ENCODE data around the gene TROAP.
A peak's percentile ranks its signal among the peaks of the same experiment; 100 is the strongest.

Gene TROAP

GRCh38 chr12:49296836-49297694 lies 26.0 kb upstream of the TROAP start (continued):
- TF ChIP-seq ZNF701 (tag by site-specific recombination; IDR thresholded peaks at IDR 0.05) (no peak), ZNF791 (tag by site-specific recombination; IDR thresholded peaks at IDR 0.05) (no peak), ZFHX2 (tag by site-specific recombination; conservative IDR thresholded peaks at IDR 0.05) (no peak), ZNF266 (tag by site-specific recombination; IDR thresholded peaks at IDR 0.05; ENCODE audit: low read depth) (no peak), ZNF518A (tag by site-specific recombination; conservative IDR thresholded peaks at IDR 0.05; ENCODE audit: low read depth) (no peak), ZSCAN18 (tag by site-specific recombination; IDR thresholded peaks at IDR 0.05) (no peak), ZNF571 (tag by site-specific recombination; IDR thresholded peaks at IDR 0.05) (no peak), TRIM28 (IDR thresholded peaks at IDR 0.05; ENCODE audit: borderline replicate concordance, low read length) (no peak), ZNF473 (tag by site-specific recombination; IDR thresholded peaks at IDR 0.05) (no peak), ZNF670 (tag by site-specific recombination; IDR thresholded peaks at IDR 0.05; ENCODE audit: low read depth) (no peak), ZNF132 (tag by site-specific recombination; IDR thresholded peaks at IDR 0.05; ENCODE audit: borderline replicate concordance) (no peak), ZFP69B (tag by site-specific recombination; IDR thresholded peaks at IDR 0.05) (no peak), ZNF146 (tag by site-specific recombination; IDR thresholded peaks at IDR 0.05) (peak; percentile 2; the same call in 1 of the 2 replicates), ZNF416 (tag by site-specific recombination; IDR thresholded peaks at IDR 0.05) (no peak), ZNF561 (tag by site-specific recombination; IDR thresholded peaks at IDR 0.05; ENCODE audit: borderline replicate concordance) (no peak; the same call in 1 of the 2 replicates), ZBTB26 (tag by site-specific recombination; optimal IDR thresholded peaks at IDR 0.05) (peak; percentile 92), SP2 (tag by site-specific recombination; IDR thresholded peaks at IDR 0.05) (peak; percentile 55), ELK4 (IDR thresholded peaks at IDR 0.05; ENCODE audit: borderline replicate concordance, low read depth, low read length) (no peak), ZNF629 (tag by site-specific recombination; IDR thresholded peaks at IDR 0.05) (peak; percentile 27), ZNF626 (tag by site-specific recombination; IDR thresholded peaks at IDR 0.05) (no peak), ZNF449 (tag by site-specific recombination; IDR thresholded peaks at IDR 0.05) (no peak), ZNF549 (tag by site-specific recombination; IDR thresholded peaks at IDR 0.05) (no peak), ZNF404 (tag by site-specific recombination; IDR thresholded peaks at IDR 0.05) (no peak), ZNF140 (tag by site-specific recombination; IDR thresholded peaks at IDR 0.05) (no peak), ZNF830 (tag by site-specific recombination; IDR thresholded peaks at IDR 0.05; ENCODE audit: low read depth) (no peak), ZNF558 (tag by site-specific recombination; IDR thresholded peaks at IDR 0.05) (no peak), EGR2 (tag by site-specific recombination; IDR thresholded peaks at IDR 0.05; ENCODE audit: low read depth) (no peak; the same call in 1 of the 2 replicates)

Measured in HEK293 (cell line).